Activated CD4-positive, alpha-beta T cell treated with anti-CD3 and anti-CD28 coated beads for 36 hours (primary cell): ENCODE data around the gene BPI. TPM values are rescaled to one million over a fixed set of nuclear protein-coding genes. Genes with fewer than 3 reads are reported as not detected.

Experiments used
- ATAC-seq: fragments of 200-7000 bp; cut with Tn5 transposase; one replicate; pipeline ENCODE4 v1.10.0; 2021; ENCODE audit warnings: mild to moderate bottlenecking, moderate library complexity
- CTCF ChIA-PET: fragments of 350-600 bp; sonication (Branson Sonifier 250); formaldehyde crosslinking; loops from one replicate; lab custom pipeline; 2021; ENCODE audit warnings: antibody characterized with exemption; lab: Charles Lee
- POLR2A ChIA-PET: fragments of 350-600 bp; sonication (Branson Sonifier 250); formaldehyde crosslinking; loops from one replicate; lab custom pipeline; 2021; ENCODE audit warnings: antibody characterized with exemption, inconsistent platforms; lab: Charles Lee
- DNase-seq: peaks from one replicate; pipeline ENCODE4 v3.0.0-alpha.2; 2020
- H3K27ac Mint-ChIP-seq: one replicate; pipeline ENCODE4 v1.8.0; 2021; ENCODE audit warnings: mixed read lengths
- H3K27me3 Mint-ChIP-seq: one replicate; pipeline ENCODE4 v1.8.0; 2021; ENCODE audit warnings: mixed read lengths
- H3K36me3 Mint-ChIP-seq: one replicate; pipeline ENCODE4 v1.8.0; 2021; ENCODE audit warnings: low read depth, mixed read lengths
- H3K4me1 Mint-ChIP-seq: one replicate; pipeline ENCODE4 v1.8.0; 2021; ENCODE audit warnings: mixed read lengths
- H3K4me3 Mint-ChIP-seq: one replicate; pipeline ENCODE4 v1.8.0; 2021; ENCODE audit warnings: mild to moderate bottlenecking, moderate library complexity, mixed read lengths
- H3K9me3 Mint-ChIP-seq: one replicate; pipeline ENCODE4 v1.8.0; 2021; ENCODE audit warnings: low read depth, mixed read lengths
- intact Hi-C, 2 experiments: fragments of 100-400 bp; cut with DNase I in 1 of 2; cut with micrococcal nuclease in 1 of 2; formaldehyde crosslinking; loops; one replicate each; pipeline versions ENCODE4 v1.14.2 to v1.15.1; 2022 to 2024; cut with DNase I, micrococcal nuclease
- total RNA-seq, 2 experiments: library from RNA; stranded (reverse); gene quantifications; one replicate each; pipeline ENCODE4 v1.2.3, GENCODE V29; 2021

Gene BPI
- total RNA-seq, 2 experiments from 2014 or later: not detected

DNA sequence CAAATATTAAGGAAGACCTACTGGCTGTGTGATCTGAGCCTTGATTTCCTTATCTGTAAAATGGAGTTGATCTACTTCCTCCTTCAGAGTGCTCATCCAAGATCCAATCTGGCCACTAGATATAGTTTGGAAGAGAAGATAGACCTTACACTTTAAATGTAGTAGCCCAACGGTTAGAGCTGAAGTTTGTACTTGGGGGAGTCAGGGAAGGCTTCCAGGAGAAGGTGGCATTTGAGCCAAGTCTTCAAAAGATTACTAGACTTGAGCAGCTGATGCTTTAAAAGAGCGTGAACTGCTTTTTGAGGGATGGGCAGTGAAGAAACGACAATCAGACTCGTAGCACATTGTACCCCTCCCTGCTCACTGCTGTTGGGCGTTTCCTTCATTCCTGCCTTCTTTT is 45.9 kb downstream of the BPI start:
- CTCF ChIA-PET: interaction anchor here (0.7 kb wide), 1 partner anchor 21 kb away, joined by 3 read pairs; no protein-coding TSS in a partner anchor

DNA sequence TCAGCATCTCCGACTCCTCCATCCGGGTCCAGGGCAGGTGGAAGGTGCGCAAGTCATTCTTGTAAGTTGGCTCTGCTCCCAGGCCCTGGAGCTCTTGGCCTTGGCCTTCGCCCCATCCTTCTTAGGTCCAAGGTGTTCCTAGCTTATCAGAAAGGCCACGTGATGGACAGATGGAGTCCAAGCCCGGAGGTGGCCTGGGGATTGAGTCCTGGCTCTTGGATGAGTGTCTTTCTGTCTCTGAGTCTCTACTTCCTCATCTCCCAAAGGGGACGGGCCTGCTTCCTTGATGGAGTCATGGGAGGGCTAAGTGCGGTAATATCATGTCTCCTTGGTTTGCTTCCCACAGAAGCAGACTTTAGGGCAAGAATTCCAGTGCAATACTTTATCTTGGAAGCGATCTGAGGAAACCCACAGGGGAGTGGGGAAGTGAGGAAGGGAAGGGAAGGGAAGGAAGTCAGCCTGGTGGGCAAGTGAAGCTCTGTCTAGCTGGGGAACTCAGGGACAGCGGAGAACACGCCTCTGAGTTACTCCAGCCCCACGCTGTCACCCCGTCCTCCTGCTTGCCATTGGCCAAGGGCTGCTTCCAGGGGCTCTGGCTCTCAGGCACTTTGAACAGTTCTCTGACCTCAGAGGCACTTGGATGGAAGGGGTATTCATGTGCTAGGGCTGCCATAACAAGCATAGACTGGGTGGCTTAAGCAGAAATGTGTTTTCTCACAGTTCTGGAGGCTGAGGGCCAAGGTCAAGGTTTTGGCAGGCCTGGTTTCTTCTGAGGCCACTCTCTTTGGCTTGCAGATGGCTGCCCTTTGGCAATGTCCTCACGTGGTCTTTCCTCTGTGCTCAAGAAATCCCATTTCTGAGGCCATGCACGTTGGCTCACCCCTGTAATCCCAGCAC is 47.2 kb downstream of the BPI start:
- intact Hi-C loops: no loop called here
- DNase-seq (no peak), ATAC-seq (no peak)
- Mint-ChIP-seq H3K36me3 (no peaks in the 10 kb centered on the region), H3K4me1 (no peaks in the 10 kb centered on the region), H3K9me3 (no peaks in the 10 kb centered on the region), H3K27me3 (no peaks in the 10 kb centered on the region), H3K4me3 (no peak overlapping the region), H3K27ac (no peak overlapping the region)
- ChIA-PET POLR2A (no interaction called here), CTCF (no interaction called here)

More for the DNA sequence above, 45.9 kb downstream of the BPI start:
- Mint-ChIP-seq H3K27me3 (no peaks in the 10 kb centered on the region), H3K36me3 (no peaks in the 10 kb centered on the region), H3K27ac (no peak overlapping the region), H3K4me1 (no peaks in the 10 kb centered on the region), H3K4me3 (no peak overlapping the region), H3K9me3 (no peaks in the 10 kb centered on the region)
- DNase-seq (no peak), ATAC-seq (no peak)
- POLR2A ChIA-PET: no interaction called here
- intact Hi-C loops: no loop called here

DNA sequence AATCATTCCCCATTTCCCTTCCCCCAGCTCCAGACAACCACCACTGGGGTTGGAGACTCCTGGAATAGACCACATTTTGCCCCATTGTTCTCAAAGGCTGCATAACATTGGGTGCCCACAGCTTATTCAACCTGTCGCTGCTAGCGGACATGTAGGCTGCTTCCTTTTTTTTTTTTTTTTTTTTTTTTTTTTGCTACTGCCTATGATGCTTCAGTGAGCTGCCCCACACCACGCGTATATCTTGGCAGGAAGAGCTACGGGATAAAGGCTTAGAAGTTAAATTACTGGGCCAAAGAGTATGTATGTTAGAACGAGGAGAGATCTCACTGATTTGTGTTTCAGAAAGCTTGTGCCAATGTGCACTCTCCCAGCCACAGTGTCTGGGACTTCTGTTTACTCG is 49.4 kb downstream of the BPI start:
- ChIA-PET POLR2A (no interaction called here), CTCF (interaction anchor here (0.7 to 1.0 kb wide), 3 partner anchors 65 to 174 kb away, joined by 3 read pairs; no protein-coding TSS in a partner anchor)
- Mint-ChIP-seq H3K36me3 (no peaks in the 10 kb centered on the region), H3K9me3 (no peaks in the 10 kb centered on the region), H3K27me3 (no peaks in the 10 kb centered on the region), H3K4me3 (no peak overlapping the region), H3K27ac (no peak overlapping the region), H3K4me1 (peaks cover 3% of the 10 kb centered on the region)
- DNase-seq (no peak), ATAC-seq (no peak)
- intact Hi-C loops: no loop called here

DNA sequence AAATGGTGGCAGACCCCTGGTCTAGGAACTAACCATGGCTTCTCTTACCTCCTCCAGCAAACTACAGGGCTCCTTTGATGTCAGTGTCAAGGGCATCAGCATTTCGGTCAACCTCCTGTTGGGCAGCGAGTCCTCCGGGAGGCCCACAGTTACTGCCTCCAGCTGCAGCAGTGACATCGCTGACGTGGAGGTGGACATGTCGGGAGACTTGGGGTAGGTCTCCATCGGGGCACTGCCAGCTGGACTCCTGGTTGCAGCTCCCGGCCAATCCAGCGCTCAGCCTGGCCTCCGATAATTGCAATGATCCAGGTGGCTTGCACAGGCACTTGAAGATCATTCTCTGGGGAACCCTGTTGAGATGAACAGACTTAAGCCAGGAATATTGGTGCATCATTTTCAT is 50.3 kb downstream of the BPI start:
- Mint-ChIP-seq H3K4me1 (peaks cover 3% of the 10 kb centered on the region), H3K27me3 (no peaks in the 10 kb centered on the region), H3K36me3 (no peaks in the 10 kb centered on the region), H3K4me3 (no peak overlapping the region), H3K27ac (no peak overlapping the region), H3K9me3 (no peaks in the 10 kb centered on the region)
- CTCF ChIA-PET: interaction anchor here (0.7 to 0.9 kb wide), 2 partner anchors 32 to 123 kb away, joined by 3 read pairs; no protein-coding TSS in a partner anchor
- ATAC-seq (no peak), DNase-seq (no peak)
- intact Hi-C loops: no loop called here
- POLR2A ChIA-PET: interaction anchor here (0.8 kb wide), 1 partner anchor 26 kb away, joined by 5 read pairs; no protein-coding TSS in a partner anchor

DNA sequence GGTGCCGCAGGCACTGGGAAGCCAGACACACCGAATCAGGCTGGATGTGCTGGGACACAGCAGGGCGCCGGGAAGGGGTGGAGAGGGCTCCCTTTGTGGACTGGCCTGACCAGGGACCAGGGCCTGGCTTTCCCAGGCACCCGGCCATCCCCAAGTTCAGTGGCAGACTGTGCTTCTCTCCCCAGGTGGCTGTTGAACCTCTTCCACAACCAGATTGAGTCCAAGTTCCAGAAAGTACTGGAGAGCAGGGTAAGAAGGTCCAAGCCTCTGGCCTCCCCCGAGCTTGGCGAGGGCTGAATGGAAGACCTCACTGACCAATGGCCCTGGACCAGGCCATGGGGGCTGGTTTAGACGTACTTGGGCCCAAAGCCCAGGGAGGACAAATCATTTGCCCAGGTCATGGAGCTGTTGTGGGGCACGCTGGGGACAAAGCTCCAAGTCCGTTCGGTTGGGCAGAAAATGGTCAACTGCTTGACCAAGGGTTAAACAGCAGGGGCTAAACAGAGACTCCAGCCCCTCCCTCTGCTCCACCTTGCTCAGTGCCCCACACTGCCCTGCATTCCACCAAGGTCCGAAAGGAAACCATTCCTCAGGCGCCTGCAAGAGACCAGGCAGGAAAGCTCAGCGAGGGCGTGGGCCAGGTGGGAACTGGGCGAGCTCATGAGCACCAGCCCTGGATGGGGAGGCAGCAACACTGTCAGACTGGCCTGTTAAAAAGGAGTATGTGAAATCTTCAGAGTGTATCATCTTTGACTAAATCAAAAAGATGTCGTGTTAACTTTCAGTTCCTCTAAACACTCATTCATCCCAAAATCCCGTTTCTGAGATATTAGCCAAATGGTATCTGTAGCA is 51.4 kb downstream of the BPI start:
- ATAC-seq: no peak
- H3K27ac Mint-ChIP-seq: no peak overlapping the region
- no peak overlapping the region for H3K4me3 Mint-ChIP-seq
- no peak for DNase-seq
- no peaks in the 10 kb centered on the region for H3K36me3 Mint-ChIP-seq
- ChIA-PET CTCF (interaction anchor here (0.6 to 0.7 kb wide), 2 partner anchors 79 to 135 kb away, joined by 4 read pairs; partner anchors contain the start of gene SNHG17), POLR2A (interaction anchor here (0.8 kb wide), 1 partner anchor 27 kb away, joined by 5 read pairs; no protein-coding TSS in a partner anchor)
- H3K4me1 Mint-ChIP-seq: peaks cover 3% of the 10 kb centered on the region
- H3K27me3 Mint-ChIP-seq: no peaks in the 10 kb centered on the region
- H3K9me3 Mint-ChIP-seq: no peaks in the 10 kb centered on the region
- intact Hi-C loops: loop anchor here in 1 of 2 experiments (1.0 kb wide), 1 partner anchor 791 kb away; no protein-coding TSS in a partner anchor

DNA sequence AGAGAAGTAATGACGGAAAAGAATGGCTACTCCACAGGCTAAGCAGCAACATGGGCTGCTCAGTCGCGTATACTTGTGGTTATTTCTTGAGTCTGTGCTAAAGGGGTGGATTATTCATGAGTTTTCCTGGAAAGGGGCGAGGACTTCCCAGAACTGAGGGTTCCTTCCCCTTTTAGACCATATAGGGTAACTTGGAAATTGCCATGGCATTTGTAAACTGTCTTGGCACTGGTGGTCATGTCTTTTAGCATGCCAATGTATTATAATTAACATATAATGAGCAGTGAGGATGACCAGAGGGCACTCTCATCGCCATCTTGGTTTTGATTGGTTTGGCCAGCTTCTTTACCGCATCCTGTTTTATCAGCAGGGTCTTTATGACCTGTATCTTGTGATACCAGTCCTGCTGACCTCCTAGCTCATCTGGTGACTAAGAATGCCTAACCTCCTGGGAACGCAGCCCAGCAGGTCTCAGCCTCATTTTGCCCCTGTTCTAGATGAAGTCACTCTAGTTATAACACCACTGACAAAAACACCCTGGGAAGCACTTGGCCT is 53.8 kb downstream of the BPI start:
- ATAC-seq: no peak
- POLR2A ChIA-PET: no interaction called here
- CTCF ChIA-PET: interaction anchor here (0.6 kb wide), 1 partner anchor 135 kb away, joined by 3 read pairs; no protein-coding TSS in a partner anchor

DNA sequence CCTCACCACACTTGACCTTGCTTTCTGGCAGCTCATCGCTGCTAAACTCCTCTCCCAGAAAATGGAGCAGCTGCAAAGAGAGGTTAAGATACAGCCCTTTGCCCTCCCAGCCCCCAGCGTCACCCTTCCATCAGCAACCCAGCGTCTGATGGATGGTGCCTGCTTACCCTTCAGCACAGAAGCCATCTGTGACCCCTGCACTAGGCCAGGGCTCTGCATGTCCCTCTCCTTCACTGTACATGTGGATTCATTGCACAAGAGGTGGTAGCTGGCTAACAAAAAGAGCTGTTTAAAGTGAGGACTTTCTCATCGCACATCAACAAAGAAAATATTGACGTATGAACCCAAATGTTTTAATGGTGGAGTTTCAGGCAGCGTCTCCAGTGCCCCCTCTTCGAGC is 54.6 kb downstream of the BPI start:
- H3K4me1 Mint-ChIP-seq: peaks cover 3% of the 10 kb centered on the region
- intact Hi-C loops: no loop called here
- CTCF ChIA-PET: no interaction called here

More for the DNA sequence above, 53.8 kb downstream of the BPI start:
- Mint-ChIP-seq H3K4me1 (peaks cover 3% of the 10 kb centered on the region), H3K36me3 (no peaks in the 10 kb centered on the region), H3K27ac (no peak overlapping the region), H3K9me3 (no peaks in the 10 kb centered on the region), H3K4me3 (no peak overlapping the region), H3K27me3 (no peaks in the 10 kb centered on the region)
- DNase-seq: peak; percentile 10
- intact Hi-C loops: no loop called here

DNA sequence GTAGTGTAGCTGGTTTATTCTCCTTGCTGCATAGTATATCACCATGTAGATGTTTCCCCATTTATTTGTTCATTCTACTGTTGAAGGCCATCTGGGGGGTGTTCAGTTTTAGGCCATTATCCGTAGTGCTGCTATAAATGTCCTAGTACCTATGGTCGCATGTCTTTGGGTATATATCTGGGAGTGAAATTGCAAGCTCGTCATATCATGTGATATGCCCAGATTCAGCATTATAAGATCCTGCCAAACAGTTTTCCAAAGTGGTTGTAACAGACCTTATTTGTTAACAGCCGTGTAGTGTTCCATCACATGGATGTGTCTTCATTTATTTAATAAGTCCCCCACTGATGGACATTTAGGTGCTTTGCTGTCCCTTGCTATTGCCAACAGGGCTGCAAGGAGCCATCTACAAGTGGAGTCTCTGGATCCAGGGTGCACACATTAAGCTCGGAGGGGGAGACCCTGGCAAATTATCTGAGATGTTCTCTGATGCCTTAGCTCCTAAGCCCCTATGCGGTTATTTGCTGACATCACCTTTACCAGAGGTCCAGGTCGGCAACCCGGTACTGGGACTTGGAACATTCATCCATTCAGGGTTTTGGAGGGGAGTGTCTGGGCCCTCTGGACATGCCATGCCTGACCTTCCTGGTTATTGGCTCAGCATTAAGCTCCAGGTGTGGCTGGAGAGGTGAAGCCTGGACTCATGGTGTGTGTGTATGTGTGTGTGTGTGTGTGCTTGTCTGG is 59.2 kb downstream of the BPI start:
- DNase-seq (no peak), ATAC-seq (no peak)
- Mint-ChIP-seq H3K27me3 (peaks cover 2% of the 10 kb centered on the region), H3K4me1 (no peaks in the 10 kb centered on the region), H3K4me3 (no peak overlapping the region), H3K36me3 (no peaks in the 10 kb centered on the region), H3K9me3 (no peaks in the 10 kb centered on the region), H3K27ac (no peak overlapping the region)
- CTCF ChIA-PET: no interaction called here
- intact Hi-C loops: no loop called here
- POLR2A ChIA-PET: no interaction called here

More for the DNA sequence above, 54.6 kb downstream of the BPI start:
- Mint-ChIP-seq H3K36me3 (no peaks in the 10 kb centered on the region), H3K27ac (no peak overlapping the region), H3K27me3 (no peaks in the 10 kb centered on the region), H3K4me3 (no peak overlapping the region), H3K9me3 (no peaks in the 10 kb centered on the region)
- no peak for DNase-seq
- ATAC-seq: no peak
- POLR2A ChIA-PET: no interaction called here

DNA sequence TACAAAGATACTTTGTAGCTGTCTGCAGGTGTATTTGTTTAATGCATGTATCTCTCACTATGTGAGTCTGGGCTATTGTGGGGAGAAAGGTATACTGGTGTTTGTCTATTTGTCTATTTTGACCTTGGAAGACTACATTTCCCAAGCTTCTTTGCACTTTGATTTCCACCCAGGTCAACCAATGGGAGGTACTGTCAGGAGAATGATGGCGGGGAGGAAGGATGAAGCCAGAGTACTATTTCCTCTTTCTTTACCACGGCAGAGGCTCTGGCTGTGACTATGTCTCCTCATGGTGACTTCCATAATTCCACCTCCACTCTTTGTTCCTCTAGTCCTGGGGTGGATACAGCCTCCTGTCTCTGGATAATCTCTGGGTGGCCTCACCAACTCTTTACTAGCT is 65.4 kb downstream of the BPI start:
- no peak overlapping the region for H3K4me3 Mint-ChIP-seq
- intact Hi-C loops: no loop called here
- H3K9me3 Mint-ChIP-seq: no peaks in the 10 kb centered on the region
- peaks cover 2% of the 10 kb centered on the region for H3K27me3 Mint-ChIP-seq
- no peaks in the 10 kb centered on the region for H3K4me1 Mint-ChIP-seq
- H3K27ac Mint-ChIP-seq: no peak overlapping the region
- ChIA-PET CTCF (interaction anchor here (0.7 to 0.8 kb wide), 2 partner anchors 13 to 68 kb away, joined by 3 read pairs; no protein-coding TSS in a partner anchor), POLR2A (no interaction called here)
- ATAC-seq (no peak), DNase-seq (no peak)
- no peaks in the 10 kb centered on the region for H3K36me3 Mint-ChIP-seq

DNA sequence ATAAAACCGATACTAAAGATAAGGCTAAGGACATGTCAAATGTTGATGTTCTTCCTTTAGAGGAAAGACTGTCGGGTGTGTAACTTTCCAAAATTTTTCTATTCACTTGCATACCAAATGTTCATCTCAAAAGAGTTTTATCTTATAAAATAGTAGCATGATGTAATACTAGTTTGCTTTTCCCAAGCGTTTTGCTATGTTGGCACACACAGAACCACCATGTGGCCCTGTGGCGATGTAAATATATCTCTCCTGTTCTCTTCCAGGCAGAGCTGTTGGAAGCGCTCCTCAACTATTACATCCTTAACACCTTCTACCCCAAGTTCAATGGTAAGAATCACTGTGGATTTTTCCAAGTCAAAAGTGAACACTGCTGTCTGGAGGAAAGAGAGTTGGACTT is 68.8 kb downstream of the BPI start:
- H3K9me3 Mint-ChIP-seq: no peaks in the 10 kb centered on the region

More for the DNA sequence above, 68.8 kb downstream of the BPI start:
- no peak overlapping the region for H3K27ac Mint-ChIP-seq
- no peak overlapping the region for H3K4me3 Mint-ChIP-seq
- intact Hi-C loops: no loop called here
- POLR2A ChIA-PET: no interaction called here
- no peak for DNase-seq
- CTCF ChIA-PET: no interaction called here
- H3K4me1 Mint-ChIP-seq: no peaks in the 10 kb centered on the region
- no peaks in the 10 kb centered on the region for H3K27me3 Mint-ChIP-seq
- H3K36me3 Mint-ChIP-seq: no peaks in the 10 kb centered on the region
- ATAC-seq: no peak
